Kidney (tissue), 14 donors: ENCODE data around the gene QDPR. TPM values are rescaled to one million over a fixed set of nuclear protein-coding genes. Genes with fewer than 3 reads are reported as not detected.

Experiments used
- DNase-seq, 5 donors: peaks; one replicate each; pipeline ENCODE4 v3.0.0-alpha.2; 2013 to 2020
- FAIRE-seq: peaks from 2 replicates; lab custom pipeline; 2012; peaks lifted over from hg19 to GRCh38; lab: Jason Lieb, UNC
- H3K27ac ChIP-seq, 2 donors: one replicate each; pipeline ENCODE4 v1.7.0; 2013; ENCODE audit warnings: low read depth in 2 of 2, low read length in 2 of 2, inconsistent platforms in 1 of 2
- H3K27me3 ChIP-seq: one replicate; pipeline ENCODE4 v1.7.1; 2013; ENCODE audit warnings: low read length, inconsistent platforms; ENCODE audit not compliant: control insufficient read depth, insufficient read depth
- H3K36me3 ChIP-seq, 3 donors: one replicate each; pipeline versions ENCODE4 v1.7.0 to v1.7.1; 2013; ENCODE audit warnings: low read length in 3 of 3, control low read depth in 1 of 3, inconsistent platforms in 1 of 3; ENCODE audit not compliant: insufficient read depth in 3 of 3, control insufficient read depth in 2 of 3
- H3K4me1 ChIP-seq, 3 donors: one replicate each; pipeline versions ENCODE4 v1.7.0 to v1.7.1; 2013; ENCODE audit warnings: low read length in 3 of 3, inconsistent platforms in 1 of 3, low read depth in 1 of 3; ENCODE audit not compliant: control insufficient read depth in 2 of 3, insufficient read depth in 2 of 3
- H3K4me3 ChIP-seq, 3 donors: one replicate each; pipeline versions ENCODE4 v1.7.0 to v1.8.1; 2013; ENCODE audit warnings: low read length in 3 of 3, control low read depth in 1 of 3, inconsistent platforms in 1 of 3
- H3K9ac ChIP-seq, 3 donors: one replicate each; pipeline versions ENCODE4 v1.7.0 to v1.7.1; 2013; ENCODE audit warnings: low read length in 3 of 3, control low read depth in 1 of 3, inconsistent platforms in 1 of 3
- H3K9me3 ChIP-seq, 3 donors: one replicate each; pipeline versions ENCODE4 v1.7.0 to v1.7.1; 2013; ENCODE audit warnings: low read length in 3 of 3, control low read depth in 1 of 3, inconsistent platforms in 1 of 3; ENCODE audit not compliant: control insufficient read depth in 2 of 3, insufficient read depth in 1 of 3
- CTCF ChIP-seq: IDR thresholded peaks from 3 replicates; pipeline ENCODE4 v1.5.1; 2012; ENCODE audit warnings: mild to moderate bottlenecking, moderate library complexity, borderline replicate concordance; ENCODE audit not compliant: insufficient read depth; ENCODE audit errors: extremely low read depth
- intact Hi-C: fragments of 100-400 bp; cut with DNase I; formaldehyde crosslinking; loops from one replicate; pipeline ENCODE4 v1.11.1; 2022
- polyA plus RNA-seq: library from polyadenylated mRNA; stranded (reverse); fragments of 350-450 nt; fragmentation: Illumina TruSeq; extraction: RNeasy Lipid Tissue Mini Kit (QIAGEN cat#74804); gene quantifications from one replicate; pipeline ENCODE4 v1.2.3, GENCODE V29; 2014; ENCODE audit warnings: low read depth, low replicate concordance; ENCODE audit not compliant: insufficient read depth
- total RNA-seq: library from RNA; stranded (reverse); fragmentation: NEBNext Ultra II Directional; extraction: Animal tissue kit (Norgen Biotek cat#: 25700); gene quantifications from one replicate; pipeline ENCODE4 v1.2.1, GENCODE V29; 2021
- donor health status: control.
- donor health status: control.
- donor health status: control.
- donor health status: control.
- donor health status: control.
- donor health status: DM: yes; HTN: yes; CAD: no.
- donor health status: Normal renal cell carcinoma (clear cell type).

The QDPR gene
- total and polyA plus RNA-seq, 2 donors from 2014 or later = 33.5 to 208 TPM

DNA sequence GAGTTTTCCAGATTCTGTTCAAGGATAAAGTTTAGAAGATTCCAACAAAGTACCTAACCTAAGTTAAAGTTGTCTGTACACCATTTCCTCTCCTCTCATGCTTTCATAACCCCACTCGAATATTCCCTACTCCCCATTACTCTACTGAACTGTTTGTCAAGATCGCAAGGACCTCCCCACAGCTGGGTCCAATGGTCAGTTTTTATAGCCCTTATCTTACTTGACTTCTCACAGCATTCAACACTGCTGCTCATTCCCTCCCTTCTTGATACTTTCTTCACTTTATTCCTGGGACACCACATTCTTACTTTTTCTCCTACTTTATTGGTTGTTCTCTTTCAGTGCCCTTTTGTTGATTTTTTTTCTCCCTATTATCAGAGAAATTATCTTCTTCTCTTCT is 30.9 kb downstream of the QDPR start:
- H3K27me3 ChIP-seq = no peaks in the 10 kb centered on the region
- FAIRE-seq = no peak
- H3K27ac ChIP-seq = no peak overlapping the region
- H3K36me3 ChIP-seq = peaks cover 0 to 4% (median 2%) of the 10 kb centered on the region in 3 donors
- H3K4me1 ChIP-seq = no peaks in the 10 kb centered on the region
- DNase-seq = no peak
- no peak overlapping the region for H3K9ac ChIP-seq
- H3K4me3 ChIP-seq = no peak overlapping the region
- no peak for TF ChIP-seq CTCF
- H3K9me3 ChIP-seq = peaks cover 0 to 6% (median 0%) of the 10 kb centered on the region in 3 donors
- intact Hi-C loops = no loop called here

DNA sequence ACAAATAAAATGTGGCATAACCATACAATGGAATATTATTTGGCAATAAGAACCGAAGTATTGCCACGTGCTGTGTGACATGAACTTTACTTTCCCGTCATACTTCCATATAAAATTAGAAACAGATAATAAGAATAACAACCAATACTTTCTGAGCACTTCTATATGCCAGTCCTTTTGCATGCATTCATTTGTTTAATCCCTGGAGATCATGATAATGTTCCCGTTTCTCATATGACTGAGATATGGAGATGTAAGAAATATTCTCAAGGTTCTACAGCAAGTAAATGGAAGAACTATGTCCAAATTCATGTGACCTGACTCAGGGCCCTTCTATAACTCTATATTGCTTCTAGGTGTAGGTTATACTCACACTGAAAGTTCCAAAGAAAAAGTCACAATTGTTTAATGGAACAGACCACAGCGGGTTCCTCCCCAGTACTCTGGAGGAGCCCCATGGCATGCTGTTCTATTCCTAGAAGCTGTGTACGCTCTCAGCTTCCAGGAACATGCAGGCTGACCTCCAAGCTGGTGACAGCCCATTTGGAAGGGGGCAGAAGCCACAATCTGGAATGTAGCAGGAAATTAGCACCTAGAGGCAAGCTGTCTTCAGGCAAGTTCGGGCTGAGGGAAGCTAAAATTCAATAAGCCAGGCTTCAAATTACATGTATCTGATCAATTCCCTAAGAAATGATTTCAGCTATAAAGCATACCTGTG is 31.5 kb downstream of the QDPR start:
- DNase-seq (no peak), FAIRE-seq (no peak)
- Histone ChIP-seq H3K27me3 (no peaks in the 10 kb centered on the region), H3K4me1 (no peaks in the 10 kb centered on the region), H3K27ac (no peak overlapping the region), H3K4me3 (no peak overlapping the region), H3K9me3 (peaks cover 0 to 6% (median 0%) of the 10 kb centered on the region in 3 donors), H3K36me3 (peaks cover 0 to 4% (median 2%) of the 10 kb centered on the region in 3 donors), H3K9ac (no peak overlapping the region)
- no peak for TF ChIP-seq CTCF
- intact Hi-C loops = no loop called here

DNA sequence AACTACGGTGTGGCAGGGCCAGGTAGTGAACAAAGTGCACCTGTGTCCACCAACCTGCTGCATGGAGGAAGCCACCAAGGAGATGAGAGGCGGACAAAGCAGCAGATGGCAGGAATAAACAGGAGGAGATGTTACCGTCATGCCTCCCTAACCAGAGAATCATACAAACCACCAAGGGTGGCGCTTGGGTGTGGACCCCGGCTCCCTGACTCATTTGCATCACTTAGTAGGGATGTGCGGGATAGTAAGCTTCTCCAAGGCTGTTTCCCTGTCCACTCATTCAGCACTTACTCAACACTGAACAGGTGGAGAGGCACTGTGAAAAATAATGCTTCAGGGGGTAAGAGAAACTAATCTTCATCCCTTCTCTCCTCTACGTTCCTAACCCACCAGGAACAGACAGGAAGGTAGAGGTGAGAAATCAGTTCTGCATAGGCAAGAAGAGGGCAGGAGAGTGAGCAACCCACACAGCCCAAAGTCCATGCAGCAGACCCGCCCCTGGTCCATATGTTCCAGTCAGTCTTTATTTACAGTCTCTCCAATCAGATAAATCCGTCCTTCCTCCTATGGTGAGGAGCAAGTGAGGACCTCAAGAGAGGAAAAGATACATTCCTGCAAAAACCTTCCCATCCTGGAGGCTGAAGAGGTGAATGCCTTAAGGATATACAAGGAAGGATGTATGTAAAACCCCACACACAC is 34.0 kb downstream of the QDPR start:
- intact Hi-C loops = no loop called here

More for the DNA sequence above, 34.0 kb downstream of the QDPR start:
- no peaks in the 10 kb centered on the region for H3K4me1 ChIP-seq
- no peak overlapping the region for H3K4me3 ChIP-seq
- FAIRE-seq = no peak
- H3K9me3 ChIP-seq = peaks cover 0 to 6% (median 0%) of the 10 kb centered on the region in 3 donors
- TF ChIP-seq CTCF = no peak
- DNase-seq = no peak
- H3K36me3 ChIP-seq = no peaks in the 10 kb centered on the region
- no peak overlapping the region for H3K9ac ChIP-seq
- no peak overlapping the region for H3K27ac ChIP-seq
- no peaks in the 10 kb centered on the region for H3K27me3 ChIP-seq
